HepG2 (cell line): ENCODE measurements around the gene NT5M. TPM values are rescaled to one million over a fixed set of nuclear protein-coding genes. Genes with fewer than 3 reads are reported as not detected.

Experiments
- CENPX ChIP-seq: sonication (generic); formaldehyde crosslinking; IDR thresholded peaks from 2 replicates; pipeline ENCODE4 v1.9.0; 2021; ENCODE audit warnings: mild to moderate bottlenecking, missing genetic modification reagents, moderate library complexity
- CREB3 ChIP-seq: sonication (generic); formaldehyde crosslinking; IDR thresholded peaks from 2 replicates; pipeline ENCODE4 v1.5.0; 2020; ENCODE audit warnings: missing genetic modification reagents
- FOSL1 ChIP-seq: sonication (generic); formaldehyde crosslinking; IDR thresholded peaks from 2 replicates; pipeline ENCODE4 v1.9.0; 2021; ENCODE audit warnings: missing genetic modification reagents, borderline replicate concordance
- FOXA3 ChIP-seq: IDR thresholded peaks from 2 replicates; pipeline ENCODE4 v1.6.1; 2016; ENCODE audit warnings: missing genetic modification reagents, missing compliant biosample characterization
- GTF3A ChIP-seq: sonication (generic); formaldehyde crosslinking; conservative IDR thresholded peaks from 2 replicates; pipeline ENCODE4 v1.4.0; 2020; ENCODE audit warnings: mild to moderate bottlenecking, missing genetic modification reagents
- HDAC6 ChIP-seq: fragments of 200-600 bp; sonication (generic); IDR thresholded peaks from 2 replicates; pipeline ENCODE4 v1.7.0; 2017; ENCODE audit warnings: mild to moderate bottlenecking, antibody characterized with exemption, low read length, low read depth
- MED1 ChIP-seq: sonication (generic); formaldehyde crosslinking; IDR thresholded peaks from 2 replicates; pipeline ENCODE4 v1.4.0; 2020; ENCODE audit warnings: missing genetic modification reagents
- MTA3 ChIP-seq: sonication (generic); formaldehyde crosslinking; IDR thresholded peaks from 2 replicates; pipeline ENCODE4 v1.4.0; 2020; ENCODE audit warnings: missing genetic modification reagents
- PHB2 ChIP-seq: fragments of 450-650 bp; IDR thresholded peaks from 2 replicates; pipeline ENCODE4 v1.6.1; 2018; ENCODE audit not compliant: partially characterized antibody
- SNAI1 ChIP-seq: sonication (generic); formaldehyde crosslinking; IDR thresholded peaks from 2 replicates; pipeline ENCODE4 v1.5.0; 2020; ENCODE audit warnings: mild to moderate bottlenecking, missing genetic modification reagents, borderline replicate concordance
- SRSF1 ChIP-seq: fragments of 200-400 bp; formaldehyde crosslinking; optimal IDR thresholded peaks from 2 replicates; pipeline ENCODE3; 2017; ENCODE audit warnings: mild to moderate bottlenecking, low read depth, low read length, moderate library complexity
- TFDP1 ChIP-seq: IDR thresholded peaks from 2 replicates; pipeline ENCODE4 v1.6.1; 2016; ENCODE audit warnings: missing compliant biosample characterization, missing genetic modification reagents, borderline replicate concordance
- ZFP36L1 ChIP-seq: sonication (generic); formaldehyde crosslinking; IDR thresholded peaks from 2 replicates; pipeline ENCODE4 v1.8.0; 2022; ENCODE audit warnings: mild to moderate bottlenecking, missing genetic modification reagents, moderate library complexity
- ZKSCAN1 ChIP-seq: fragments of 150-350 bp; IDR thresholded peaks from 2 replicates; pipeline ENCODE4 v1.6.1; 2014; ENCODE audit warnings: low read length
- ZMYM3 ChIP-seq: sonication (generic); formaldehyde crosslinking; IDR thresholded peaks from 2 replicates; pipeline ENCODE4 v1.5.1; 2020; ENCODE audit warnings: mild to moderate bottlenecking, missing genetic modification reagents
- ZNF280D ChIP-seq: sonication (generic); formaldehyde crosslinking; IDR thresholded peaks from 2 replicates; pipeline ENCODE4 v1.5.1; 2020; ENCODE audit warnings: mild to moderate bottlenecking, missing genetic modification reagents
- ZNF512B ChIP-seq: sonication (generic); formaldehyde crosslinking; IDR thresholded peaks from 2 replicates; pipeline ENCODE4 v1.5.1; 2020; ENCODE audit warnings: missing genetic modification reagents, mild to moderate bottlenecking, borderline replicate concordance
- ZNF562 ChIP-seq: sonication (generic); formaldehyde crosslinking; IDR thresholded peaks from 2 replicates; pipeline ENCODE4 v1.8.0; 2022; ENCODE audit warnings: missing genetic modification reagents, borderline replicate concordance
- ZSCAN31 ChIP-seq: sonication (generic); formaldehyde crosslinking; IDR thresholded peaks from 2 replicates; pipeline ENCODE4 v1.5.0; 2020; ENCODE audit warnings: low read depth, mild to moderate bottlenecking, missing genetic modification reagents
- polyA plus RNA-seq, 8 experiments: library from polyadenylated mRNA; depleted of rRNA in 3 of 8; stranded (reverse) in 7 of 8; unstranded in 1 of 8; fragments of >200 nt; fragmentation: Illumina TruSeq in 4 of 8; extraction: Trizol in 4 of 8; gene quantifications; 2 replicates each; pipeline versions ENCODE4 v1.2.1 to v1.2.3, GENCODE V29; 2011 to 2016; ENCODE audit warnings: low read depth in 4 of 8, missing spikeins in 1 of 8, mixed read lengths in 1 of 8; ENCODE audit not compliant: insufficient read depth in 1 of 8
- total RNA-seq, 5 experiments: library from RNA; depleted of rRNA; stranded (reverse); fragments of >200 nt; fragmentation: Illumina TruSeq; extraction: Trizol; gene quantifications; 2 replicates each; pipeline ENCODE4 v1.2.3, GENCODE V29; 2016; ENCODE audit warnings: low read depth in 1 of 5
- TF ChIP-seq, protein P1 (sequence below): sonication (generic); formaldehyde crosslinking; IDR thresholded peaks from 2 replicates; pipeline ENCODE4 v1.4.0; 2020; ENCODE audit warnings: missing genetic modification reagents

NT5M gene
- total and polyA plus RNA-seq, 2 of the 13 experiments (the other 11 are each of a cell fraction or from before 2014, with no cell fraction given) = 0.55 to 0.78 TPM

DNA sequence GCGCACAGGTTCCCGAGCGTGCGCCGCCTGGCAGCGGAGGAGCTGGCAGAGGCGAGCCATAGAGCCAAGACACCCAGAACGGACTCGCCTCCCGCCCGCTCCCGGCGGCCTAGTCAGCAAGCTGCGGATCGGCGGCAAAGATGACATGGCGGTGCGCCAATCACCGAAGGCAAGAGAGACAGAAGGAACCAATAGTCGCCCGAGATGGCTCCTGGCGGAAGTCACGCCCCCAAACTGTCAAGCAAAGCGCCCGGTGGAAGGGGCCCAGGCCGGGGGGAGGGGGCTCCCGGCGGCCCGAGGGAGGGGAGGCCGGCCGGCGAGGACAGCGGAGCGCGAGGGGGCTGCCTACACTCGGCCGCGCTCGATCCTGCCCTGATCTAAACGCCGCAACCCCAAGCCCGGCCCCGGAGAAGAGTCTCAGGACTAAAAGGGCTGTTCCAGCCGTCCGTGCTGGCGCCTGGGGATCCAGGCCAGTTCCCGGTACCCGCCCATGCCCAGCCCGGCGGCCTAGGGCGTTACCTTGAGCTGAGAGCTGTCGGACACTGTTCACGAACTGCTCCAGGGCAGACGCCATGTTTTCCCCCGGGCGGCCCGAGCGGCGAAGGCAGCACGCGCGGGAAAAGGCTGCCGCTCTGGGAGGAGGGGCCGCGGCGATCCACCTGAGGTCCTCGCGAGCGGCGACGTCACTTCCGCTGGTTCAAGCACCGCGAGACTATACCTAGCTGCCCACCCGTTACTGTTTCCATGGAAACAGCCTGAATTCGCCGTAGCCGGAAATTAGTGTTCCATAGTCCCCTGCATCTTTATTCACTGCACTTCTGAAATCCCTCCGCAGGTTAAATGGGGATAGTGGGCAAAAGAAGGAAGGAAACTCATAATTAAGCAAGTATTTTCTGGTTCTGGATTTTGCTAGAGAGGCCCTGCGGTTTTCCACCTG lies 22.3 kb upstream of the NT5M start, which contains the start of gene COPS3 (continued):
- TF ChIP-seq FOXA3 (CRISPR knock-in tag) = no peak
- TF ChIP-seq ZFP36L1 (CRISPR knock-in tag) = peak; percentile 77; the same call in 1 of the 2 replicates
- TF ChIP-seq, protein P1, sequence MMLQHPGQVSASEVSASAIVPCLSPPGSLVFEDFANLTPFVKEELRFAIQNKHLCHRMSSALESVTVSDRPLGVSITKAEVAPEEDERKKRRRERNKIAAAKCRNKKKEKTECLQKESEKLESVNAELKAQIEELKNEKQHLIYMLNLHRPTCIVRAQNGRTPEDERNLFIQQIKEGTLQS (CRISPR knock-in tag) = no peak
- no peak for TF ChIP-seq ZKSCAN1
- no peak for TF ChIP-seq CENPX (CRISPR knock-in tag)
- peak; percentile 82 for TF ChIP-seq ZNF280D (CRISPR knock-in tag)
- no peak for TF ChIP-seq PHB2
- TF ChIP-seq FOSL1 (CRISPR knock-in tag) = no peak
- peak; percentile 77 for TF ChIP-seq SRSF1
- TF ChIP-seq ZNF512B = no peak
- no peak for TF ChIP-seq HDAC6
- TF ChIP-seq ZNF562 (CRISPR knock-in tag) = no peak
- no peak for TF ChIP-seq ZMYM3 (CRISPR knock-in tag)
- TF ChIP-seq MED1 = peak; percentile 54; the same call in 1 of the 2 replicates
- peak; percentile 95 for TF ChIP-seq TFDP1 (CRISPR knock-in tag)
- no peak for TF ChIP-seq GTF3A (CRISPR knock-in tag)
- TF ChIP-seq CREB3 (CRISPR knock-in tag) = no peak
- peak; percentile 71 for TF ChIP-seq ZSCAN31 (CRISPR knock-in tag)
- peak; percentile 89 for TF ChIP-seq SNAI1 (CRISPR knock-in tag)
- no peak for TF ChIP-seq MTA3
